Anterior cingulate cortex (tissue), 58 donors: ENCODE results near the gene SP2.
A peak's percentile ranks its signal among the peaks of the same experiment; 100 is the strongest.

Source experiments
- DNase-seq, 58 donors: peaks; one replicate each; lab custom pipeline; 2025; lab: John Stamatoyannopoulos, UW

SP2 gene

GRCh38 chr17:47895856-47896671 is at the start of gene SP2:
Gene SP2 (plus strand): TSS chr17:47896236. CDS start chr17:47896287, 51 bp downstream.
- peak; percentile 94 to 100 (median 100) for DNase-seq

- no peak for DNase-seq
Measured at GRCh38 chr17:47846716-47847340, 49.2 kb upstream of the SP2 start.

GRCh38 chr17:47847341-47848197 is 48.5 kb upstream of the SP2 start:
- DNase-seq: no peak

GRCh38 chr17:47848198-47848513 is 47.9 kb upstream of the SP2 start:
- DNase-seq: no peak

GRCh38 chr17:47850373-47850691 is 45.7 kb upstream of the SP2 start:
- DNase-seq: no peak

- peak in 1 of 58 donors; percentile 11 for DNase-seq
Measured at GRCh38 chr17:47850692-47851573, 45.1 kb upstream of the SP2 start, which contains the start of gene SP6. Gene SP6 (minus strand): TSS chr17:47851163. CDS start chr17:47848429, 2,734 bp downstream.

GRCh38 chr17:47851764-47852112 is 44.3 kb upstream of the SP2 start:
- DNase-seq: no peak

- no peak for DNase-seq
Measured at GRCh38 chr17:47852113-47852949, 43.7 kb upstream of the SP2 start.

- no peak for DNase-seq
Measured at GRCh38 chr17:47853616-47854015, 42.4 kb upstream of the SP2 start.

- no peak for DNase-seq
Measured at GRCh38 chr17:47855737-47856136, 40.3 kb upstream of the SP2 start.

GRCh38 chr17:47856830-47857229 is 39.2 kb upstream of the SP2 start:
- no peak for DNase-seq

- DNase-seq: no peak
Measured at GRCh38 chr17:47857551-47858455, 38.2 kb upstream of the SP2 start.

- DNase-seq: no peak
Measured at GRCh38 chr17:47860386-47860785, 35.6 kb upstream of the SP2 start.

GRCh38 chr17:47862621-47863440 is 33.2 kb upstream of the SP2 start:
- no peak for DNase-seq

- no peak for DNase-seq
Measured at GRCh38 chr17:47864791-47865216, 31.2 kb upstream of the SP2 start.

GRCh38 chr17:47866941-47867340 is 29.1 kb upstream of the SP2 start:
- DNase-seq: no peak

GRCh38 chr17:47867813-47868533 is 28.1 kb upstream of the SP2 start:
- DNase-seq: no peak
